ENCODE measurements around the gene TCF20. TPM values are rescaled to one million over a fixed set of nuclear protein-coding genes. Genes with fewer than 3 reads are reported as not detected.

TCF20 gene
- total RNA-seq, 1 donor from 2014 or later: 50.2 TPM

- DNase-seq (ENCODE audit: low spot score): no peak
These were observed 11.9 kb upstream of the TCF20 start for GRCh38 chr22:42282252-42282942.

GRCh38 chr22:42281706-42282251, 11.3 kb upstream of the TCF20 start:
- DNase-seq (ENCODE audit: low spot score): no peak

GRCh38 chr22:42281284-42281683, 10.8 kb upstream of the TCF20 start:
- no peak for DNase-seq (ENCODE audit: low spot score)

GRCh38 chr22:42280836-42281235, 10.4 kb upstream of the TCF20 start:
- DNase-seq (ENCODE audit: low spot score): no peak

GRCh38 chr22:42280140-42280539, 9.7 kb upstream of the TCF20 start:
- no peak for DNase-seq (ENCODE audit: low spot score)

- no peak for DNase-seq (ENCODE audit: low spot score)
These were observed 9.1 kb upstream of the TCF20 start for GRCh38 chr22:42279425-42280020.

GRCh38 chr22:42277988-42278776, 7.7 kb upstream of the TCF20 start:
- no peak for DNase-seq (ENCODE audit: low spot score)

- DNase-seq (ENCODE audit: low spot score): no peak
These were observed 6.8 kb upstream of the TCF20 start for GRCh38 chr22:42277232-42277753.

GRCh38 chr22:42275970-42276369, 5.5 kb upstream of the TCF20 start:
- DNase-seq (ENCODE audit: low spot score): no peak

GRCh38 chr22:42275176-42275575, 4.7 kb upstream of the TCF20 start:
- no peak for DNase-seq (ENCODE audit: low spot score)

GRCh38 chr22:42273855-42274451, 3.5 kb upstream of the TCF20 start:
- DNase-seq (ENCODE audit: low spot score): no peak

- DNase-seq (ENCODE audit: low spot score): no peak
These were observed 2.1 kb upstream of the TCF20 start for GRCh38 chr22:42272431-42272999.

GRCh38 chr22:42271906-42272305, 1.5 kb upstream of the TCF20 start:
- no peak for DNase-seq (ENCODE audit: low spot score)

GRCh38 chr22:42271191-42271813, 849 bp upstream of the TCF20 start:
- DNase-seq (ENCODE audit: low spot score): no peak

- no peak for DNase-seq (ENCODE audit: low spot score)
These were observed 310 bp downstream of the TCF20 start for GRCh38 chr22:42270176-42270509.

- DNase-seq (ENCODE audit: low spot score): peak; percentile 50
These were observed 849 bp downstream of the TCF20 start for GRCh38 chr22:42269432-42270175.

- no peak for DNase-seq (ENCODE audit: low spot score)
These were observed 1.5 kb downstream of the TCF20 start for GRCh38 chr22:42268852-42269410.

- no peak for DNase-seq (ENCODE audit: low spot score)
These were observed 5.1 kb downstream of the TCF20 start for GRCh38 chr22:42265321-42265720.

GRCh38 chr22:42263944-42264343, 6.5 kb downstream of the TCF20 start:
- no peak for DNase-seq (ENCODE audit: low spot score)

GRCh38 chr22:42262964-42263363, 7.5 kb downstream of the TCF20 start:
- DNase-seq (ENCODE audit: low spot score): no peak
